ENCODE results near the gene FAM53A. TPM values are rescaled to one million over a fixed set of nuclear protein-coding genes. Genes with fewer than 3 reads are reported as not detected.
A peak's percentile ranks its signal among the peaks of the same experiment; 100 is the strongest.

Gene FAM53A
- total and polyA plus RNA-seq, 10 of the 15 experiments (the other 5 are each of a cell fraction or from before 2014, with no cell fraction given), result 0.02 to 0.87 (median 0.38) TPM; not detected in 2

DNA sequence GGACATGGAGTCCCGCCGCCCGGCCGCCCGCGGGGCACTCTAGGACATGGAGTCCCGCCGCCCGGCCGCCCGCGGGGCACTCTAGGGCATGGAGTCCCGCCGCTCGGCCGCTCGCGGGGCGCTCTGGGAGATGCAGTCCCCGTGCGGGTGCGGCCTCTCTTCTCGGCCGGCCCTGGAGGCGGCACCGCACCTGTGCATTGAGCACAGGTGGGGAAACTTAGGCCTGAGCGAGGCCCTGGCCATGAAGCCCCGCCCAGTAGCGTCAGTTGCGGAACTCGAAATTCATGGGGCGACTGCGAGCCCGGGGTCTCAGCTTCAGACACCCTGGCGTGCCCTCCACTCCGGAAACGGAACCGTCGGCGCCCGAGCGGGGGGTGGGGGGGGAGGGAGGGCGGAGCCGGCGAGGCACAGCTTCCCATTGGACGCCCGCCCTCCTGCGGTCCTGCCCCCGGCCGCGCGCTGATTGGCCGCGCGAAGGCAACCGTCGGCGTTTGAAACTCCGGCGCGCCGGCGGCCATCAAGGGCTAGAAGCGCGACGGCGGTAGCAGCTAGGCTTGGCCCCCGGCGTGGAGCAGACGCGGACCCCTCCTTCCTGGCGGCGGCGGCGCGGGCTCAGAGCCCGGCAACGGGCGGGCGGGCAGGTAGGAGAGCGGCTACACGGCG lies 37.0 kb upstream of the FAM53A start, which contains the start of the genes TACC3 and TMEM129 (continued):
- peak; percentile 7; the same call in 1 of the 2 replicates for TF ChIP-seq GATAD2B (conservative IDR thresholded peaks at IDR 0.05; ENCODE audit: low read depth)
- TF ChIP-seq, protein P1, sequence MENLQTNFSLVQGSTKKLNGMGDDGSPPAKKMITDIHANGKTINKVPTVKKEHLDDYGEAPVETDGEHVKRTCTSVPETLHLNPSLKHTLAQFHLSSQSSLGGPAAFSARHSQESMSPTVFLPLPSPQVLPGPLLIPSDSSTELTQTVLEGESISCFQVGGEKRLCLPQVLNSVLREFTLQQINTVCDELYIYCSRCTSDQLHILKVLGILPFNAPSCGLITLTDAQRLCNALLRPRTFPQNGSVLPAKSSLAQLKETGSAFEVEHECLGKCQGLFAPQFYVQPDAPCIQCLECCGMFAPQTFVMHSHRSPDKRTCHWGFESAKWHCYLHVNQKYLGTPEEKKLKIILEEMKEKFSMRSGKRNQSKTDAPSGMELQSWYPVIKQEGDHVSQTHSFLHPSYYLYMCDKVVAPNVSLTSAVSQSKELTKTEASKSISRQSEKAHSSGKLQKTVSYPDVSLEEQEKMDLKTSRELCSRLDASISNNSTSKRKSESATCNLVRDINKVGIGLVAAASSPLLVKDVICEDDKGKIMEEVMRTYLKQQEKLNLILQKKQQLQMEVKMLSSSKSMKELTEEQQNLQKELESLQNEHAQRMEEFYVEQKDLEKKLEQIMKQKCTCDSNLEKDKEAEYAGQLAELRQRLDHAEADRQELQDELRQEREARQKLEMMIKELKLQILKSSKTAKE (IDR thresholded peaks at IDR 0.05; ENCODE audit: low read depth, poor library complexity, severe bottlenecking), result no peak
- TF ChIP-seq TCF7 (IDR thresholded peaks at IDR 0.05; ENCODE audit: borderline replicate concordance), result no peak
- no peak for TF ChIP-seq EZH2 (IDR thresholded peaks at IDR 0.05; ENCODE audit: borderline replicate concordance, control insufficient read depth, low read depth, low read length)
- peak; percentile 79 for TF ChIP-seq TCF3 (IDR thresholded peaks at IDR 0.05; ENCODE audit: borderline replicate concordance, insufficient read depth, low read depth, low read length)
- peak; percentile 76 for TF ChIP-seq SP1 (IDR thresholded peaks at IDR 0.05; ENCODE audit: low read depth, low read length)
- TF ChIP-seq RB1 (IDR thresholded peaks at IDR 0.05; ENCODE audit: borderline replicate concordance), result no peak
- peak; percentile 74; the same call in 1 of the 2 replicates for TF ChIP-seq NFYB (IDR thresholded peaks at IDR 0.05; ENCODE audit: insufficient read depth, low read depth, low read length)
- TF ChIP-seq IKZF1 (conservative IDR thresholded peaks at IDR 0.05), result peak; percentile 88
- TF ChIP-seq BACH1 (IDR thresholded peaks at IDR 0.05; ENCODE audit: borderline replicate concordance), result no peak
- TF ChIP-seq, protein P2, sequence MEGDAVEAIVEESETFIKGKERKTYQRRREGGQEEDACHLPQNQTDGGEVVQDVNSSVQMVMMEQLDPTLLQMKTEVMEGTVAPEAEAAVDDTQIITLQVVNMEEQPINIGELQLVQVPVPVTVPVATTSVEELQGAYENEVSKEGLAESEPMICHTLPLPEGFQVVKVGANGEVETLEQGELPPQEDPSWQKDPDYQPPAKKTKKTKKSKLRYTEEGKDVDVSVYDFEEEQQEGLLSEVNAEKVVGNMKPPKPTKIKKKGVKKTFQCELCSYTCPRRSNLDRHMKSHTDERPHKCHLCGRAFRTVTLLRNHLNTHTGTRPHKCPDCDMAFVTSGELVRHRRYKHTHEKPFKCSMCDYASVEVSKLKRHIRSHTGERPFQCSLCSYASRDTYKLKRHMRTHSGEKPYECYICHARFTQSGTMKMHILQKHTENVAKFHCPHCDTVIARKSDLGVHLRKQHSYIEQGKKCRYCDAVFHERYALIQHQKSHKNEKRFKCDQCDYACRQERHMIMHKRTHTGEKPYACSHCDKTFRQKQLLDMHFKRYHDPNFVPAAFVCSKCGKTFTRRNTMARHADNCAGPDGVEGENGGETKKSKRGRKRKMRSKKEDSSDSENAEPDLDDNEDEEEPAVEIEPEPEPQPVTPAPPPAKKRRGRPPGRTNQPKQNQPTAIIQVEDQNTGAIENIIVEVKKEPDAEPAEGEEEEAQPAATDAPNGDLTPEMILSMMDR (IDR thresholded peaks at IDR 0.05 in 2 of 3, conservative IDR thresholded peaks at IDR 0.05 in 1 of 3; ENCODE audit: control insufficient read depth in 2 of 3, extremely low read depth in 1 of 3, insufficient read depth in 1 of 3, low read depth in 3 of 3, low read length in 3 of 3), result no peak
- no peak for TF ChIP-seq BMI1 (IDR thresholded peaks at IDR 0.05; ENCODE audit: borderline replicate concordance)
- TF ChIP-seq, protein P3, sequence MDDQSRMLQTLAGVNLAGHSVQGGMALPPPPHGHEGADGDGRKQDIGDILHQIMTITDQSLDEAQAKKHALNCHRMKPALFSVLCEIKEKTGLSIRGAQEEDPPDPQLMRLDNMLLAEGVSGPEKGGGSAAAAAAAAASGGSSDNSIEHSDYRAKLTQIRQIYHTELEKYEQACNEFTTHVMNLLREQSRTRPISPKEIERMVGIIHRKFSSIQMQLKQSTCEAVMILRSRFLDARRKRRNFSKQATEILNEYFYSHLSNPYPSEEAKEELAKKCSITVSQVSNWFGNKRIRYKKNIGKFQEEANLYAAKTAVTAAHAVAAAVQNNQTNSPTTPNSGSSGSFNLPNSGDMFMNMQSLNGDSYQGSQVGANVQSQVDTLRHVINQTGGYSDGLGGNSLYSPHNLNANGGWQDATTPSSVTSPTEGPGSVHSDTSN (IDR thresholded peaks at IDR 0.05; ENCODE audit: insufficient replicate concordance, low read depth, low read length), result no peak
- no peak for TF ChIP-seq HDAC2 (IDR thresholded peaks at IDR 0.05)
- peak; percentile 98 for TF ChIP-seq SIN3A (IDR thresholded peaks at IDR 0.05; ENCODE audit: low read depth, low read length)
- TF ChIP-seq MYC (IDR thresholded peaks at IDR 0.05; ENCODE audit: insufficient read depth, insufficient read length, insufficient replicate concordance, low read length, severe bottlenecking), result no peak
- no peak for TF ChIP-seq HDGF (IDR thresholded peaks at IDR 0.05)
- no peak for TF ChIP-seq KDM1A (IDR thresholded peaks at IDR 0.05; ENCODE audit: borderline replicate concordance)
- no peak for TF ChIP-seq SMARCA5 (IDR thresholded peaks at IDR 0.05)
- TF ChIP-seq NBN (IDR thresholded peaks at IDR 0.05), result 0 out of 2 replicates have a peak, but pooled peaks have one; percentile 34
- TF ChIP-seq BHLHE40 (IDR thresholded peaks at IDR 0.05; ENCODE audit: borderline replicate concordance in 1 of 2, low read depth in 2 of 2, low read length in 1 of 2), result peak in 1 of 2 experiments; percentile 63; a peak in 1 of 4 replicates
- TF ChIP-seq NR2C1 (IDR thresholded peaks at IDR 0.05), result peak; percentile 96
- TF ChIP-seq POLR2AphosphoS2 (IDR thresholded peaks at IDR 0.05; ENCODE audit: low read depth, low read length), result 0 out of 2 replicates have a peak, but pooled peaks have one; percentile 60
- TF ChIP-seq RBBP5 (conservative IDR thresholded peaks at IDR 0.05), result no peak
- TF ChIP-seq PML (IDR thresholded peaks at IDR 0.05; ENCODE audit: low read length), result no peak
- TF ChIP-seq TBL1XR1 (IDR thresholded peaks at IDR 0.05; ENCODE audit: low read depth, low read length), result 0 out of 2 replicates have a peak, but pooled peaks have one; percentile 38
- peak; percentile 50; the same call in 2 of the 3 replicates for TF ChIP-seq POU2F2 (IDR thresholded peaks at IDR 0.05; ENCODE audit: borderline replicate concordance, low read depth, low read length)
- TF ChIP-seq DPF2 (IDR thresholded peaks at IDR 0.05), result no peak

All from GM12878 (cell line).